Thymus (tissue), 11 donors: ENCODE results near the gene TNNC2. TPM values are rescaled to one million over a fixed set of nuclear protein-coding genes. Genes with fewer than 3 reads are reported as not detected.

Experiments
- DNase-seq, 9 donors: peaks; one replicate each; pipeline ENCODE4 v3.0.0-alpha.2; 2013; ENCODE audit warnings: low spot score in 9 of 9, low read depth in 6 of 9, missing footprints in 1 of 9
- H3K27ac ChIP-seq, 2 donors: one replicate each; pipeline ENCODE4 v1.5.1; 2013; ENCODE audit warnings: control low read depth in 1 of 2, low read depth in 1 of 2, low read length in 1 of 2, mild to moderate bottlenecking in 1 of 2, moderate library complexity in 1 of 2
- H3K27me3 ChIP-seq, 2 donors: one replicate each; pipeline ENCODE4 v1.5.1; 2013; ENCODE audit warnings: low read length in 1 of 2; ENCODE audit not compliant: control insufficient read depth in 2 of 2, insufficient read depth in 1 of 2
- H3K36me3 ChIP-seq, 2 donors: one replicate each; pipeline ENCODE4 v1.5.1; 2013; ENCODE audit warnings: low read length in 1 of 2, mild to moderate bottlenecking in 1 of 2, moderate library complexity in 1 of 2; ENCODE audit not compliant: control insufficient read depth in 2 of 2, insufficient read depth in 2 of 2
- H3K4me1 ChIP-seq, 2 donors: one replicate each; pipeline ENCODE4 v1.5.1; 2013; ENCODE audit warnings: low read length in 2 of 2; ENCODE audit not compliant: control insufficient read depth in 2 of 2, insufficient read depth in 2 of 2
- H3K4me3 ChIP-seq, 2 donors: one replicate each; pipeline ENCODE4 v1.5.1; 2013; ENCODE audit warnings: low read length in 2 of 2, control low read depth in 1 of 2, mild to moderate bottlenecking in 1 of 2
- H3K9me3 ChIP-seq, 2 donors: one replicate each; pipeline ENCODE4 v1.5.1; 2013; ENCODE audit warnings: low read length in 1 of 2, mild to moderate bottlenecking in 1 of 2; ENCODE audit not compliant: control insufficient read depth in 2 of 2, insufficient read depth in 1 of 2
- WGBS: extraction: QIAGEN DNeasy Blood & Tissue Kit; methylation state at CpG from one replicate; pipeline ENCODE4 v1.1.7; 2013; 5-methylcytosine and 5-hydroxymethylcytosine counted together
- polyA plus RNA-seq: library from polyadenylated mRNA; stranded (reverse); fragments of 200-250 nt; gene quantifications from one replicate; pipeline ENCODE4 v1.2.3, GENCODE V29; 2013
- total RNA-seq: library from RNA; stranded (reverse); fragments of 120-200 nt; gene quantifications from one replicate; pipeline ENCODE4 v1.2.4, GENCODE V29; 2013
- donor health status: healthy.

Gene TNNC2
- total and polyA plus RNA-seq, 2 donors = 2.4 to 12.6 TPM

DNA sequence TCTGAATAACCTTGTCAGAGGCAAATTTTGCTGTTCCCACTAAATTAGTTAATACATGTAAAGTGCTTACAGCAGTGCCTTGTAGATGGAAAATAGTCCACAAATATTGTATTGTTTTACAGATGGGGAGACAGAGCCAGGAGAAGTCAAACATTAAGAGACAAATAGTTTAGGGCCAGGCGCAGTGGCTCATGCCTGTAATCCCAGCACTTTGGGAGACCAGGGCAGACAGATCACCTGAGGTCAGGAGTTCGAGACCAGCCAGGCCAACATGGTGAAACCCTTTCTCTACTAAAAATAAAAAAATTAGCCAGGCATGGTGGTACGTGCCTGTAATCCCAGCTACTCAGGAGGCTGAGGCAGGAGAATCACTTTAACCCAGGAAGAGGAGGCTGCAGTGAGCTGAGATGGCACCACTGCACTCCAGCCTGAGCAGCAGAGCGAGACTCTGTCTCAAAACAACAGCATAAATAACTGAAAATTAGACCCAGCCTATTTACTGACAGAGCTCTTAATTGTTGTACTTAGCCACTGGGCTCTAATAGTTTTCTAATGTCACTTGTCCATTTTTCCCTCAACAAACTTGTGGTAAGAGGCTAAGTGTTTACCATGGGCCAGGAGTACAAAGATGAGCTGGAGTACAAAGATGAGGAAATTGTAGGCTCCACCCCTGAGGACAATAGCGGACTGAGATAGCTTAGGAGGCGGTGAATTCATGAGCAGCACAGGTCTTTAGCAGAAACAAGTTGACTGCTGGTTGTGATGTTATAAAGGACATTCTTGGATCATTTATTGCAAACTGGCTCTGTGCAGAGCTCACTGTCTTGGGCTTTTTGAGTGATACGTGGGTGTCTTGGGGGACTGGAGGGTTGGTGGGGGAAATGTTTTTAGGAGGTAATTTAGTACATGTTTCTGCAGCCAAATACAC lies 36.7 kb upstream of the TNNC2 start:
- Histone ChIP-seq H3K9me3 (no peaks in the 10 kb centered on the region), H3K36me3 (no peaks in the 10 kb centered on the region), H3K4me1 (peaks cover 0 to 2% of the 10 kb centered on the region in 2 donors), H3K27ac (no peak overlapping the region), H3K27me3 (no peaks in the 10 kb centered on the region), H3K4me3 (no peak overlapping the region)
- DNase-seq = no peak
- WGBS = 98% methylated on average over 7 of the region's 7 CpGs

DNA sequence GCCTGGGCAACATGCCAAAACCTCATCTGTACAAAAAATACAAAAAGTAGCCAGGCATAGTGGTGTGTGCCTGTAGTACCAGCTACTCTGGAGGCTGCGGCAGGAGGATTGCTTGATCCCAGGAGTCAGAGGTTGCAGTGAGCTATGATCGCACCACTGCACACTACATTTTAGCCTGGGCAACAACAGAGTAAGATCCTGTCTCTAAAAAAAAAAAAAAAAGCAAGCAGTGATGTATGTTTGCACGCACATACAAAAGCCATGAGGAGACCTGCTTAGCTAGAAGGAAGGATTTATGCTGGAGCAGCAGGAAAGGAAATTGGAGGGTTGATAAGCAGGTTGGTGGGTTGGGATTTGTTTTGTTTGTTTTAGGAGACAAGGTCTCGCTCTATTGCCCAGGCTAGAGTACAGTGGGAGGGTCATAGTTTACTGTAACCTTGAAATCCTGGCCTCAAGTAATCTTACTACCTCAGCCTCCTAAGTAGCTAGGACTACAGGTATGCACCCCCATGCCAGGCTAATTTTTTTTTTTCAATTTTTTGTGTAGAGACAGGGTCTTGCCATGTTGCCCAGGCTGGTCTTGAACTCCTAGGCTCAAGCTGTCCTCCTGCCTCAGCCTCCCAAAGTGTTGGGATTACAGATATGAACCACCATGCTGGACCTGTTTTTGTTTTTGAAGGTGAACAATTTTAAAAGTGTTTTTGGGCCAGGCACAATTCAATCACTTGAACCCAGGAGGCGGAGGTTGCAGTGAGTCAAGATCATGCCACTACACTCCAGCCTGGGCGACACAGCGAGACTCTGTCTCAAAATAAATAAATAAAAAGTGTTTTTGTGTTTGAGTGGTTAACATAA lies 34.3 kb upstream of the TNNC2 start:
- Histone ChIP-seq H3K4me1 (peaks cover 10 to 13% of the 10 kb centered on the region in 2 donors), H3K27me3 (no peaks in the 10 kb centered on the region), H3K4me3 (no peak overlapping the region), H3K27ac (no peak overlapping the region), H3K9me3 (no peaks in the 10 kb centered on the region), H3K36me3 (no peaks in the 10 kb centered on the region)
- no peak for DNase-seq
- WGBS = 97% methylated on average over 7 of the region's 7 CpGs

DNA sequence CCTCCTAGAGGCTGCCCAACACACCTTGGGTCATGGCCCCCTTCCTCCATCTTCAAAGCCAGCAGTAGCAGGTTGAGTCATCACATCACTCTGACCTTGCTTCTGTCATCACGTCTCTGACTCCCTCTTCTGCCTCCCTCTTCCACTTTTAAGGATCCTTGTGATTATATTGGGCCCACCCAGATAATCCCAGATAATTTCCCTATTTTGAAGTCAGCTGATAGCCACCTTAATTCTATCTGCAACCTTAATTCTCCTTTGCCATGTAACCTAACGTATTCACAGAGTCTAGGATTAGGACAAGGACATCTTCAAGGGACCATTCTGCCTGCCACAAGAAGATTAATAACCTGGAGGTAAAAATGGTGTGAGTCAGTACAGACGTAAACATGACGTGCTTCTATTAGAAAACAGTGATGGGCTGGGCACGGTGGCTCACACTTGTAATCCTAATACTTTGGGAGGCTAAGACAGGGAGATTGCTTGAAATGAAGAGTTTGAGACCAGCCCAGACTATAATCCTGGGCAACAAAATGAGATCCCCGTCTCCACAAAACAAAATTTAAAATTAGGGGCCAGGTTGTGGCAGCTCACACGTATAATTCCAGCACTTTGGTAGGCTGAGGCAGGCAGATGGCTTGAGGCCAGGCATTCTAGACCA lies 33.6 kb upstream of the TNNC2 start:
- peaks cover 18 to 20% of the 10 kb centered on the region in 2 donors for H3K4me1 ChIP-seq
- no peak overlapping the region for H3K27ac ChIP-seq
- WGBS = 90% methylated on average over 7 of the region's 7 CpGs
- H3K27me3 ChIP-seq = no peaks in the 10 kb centered on the region
- DNase-seq = no peak
- H3K36me3 ChIP-seq = no peaks in the 10 kb centered on the region
- H3K4me3 ChIP-seq = no peak overlapping the region
- H3K9me3 ChIP-seq = no peaks in the 10 kb centered on the region

DNA sequence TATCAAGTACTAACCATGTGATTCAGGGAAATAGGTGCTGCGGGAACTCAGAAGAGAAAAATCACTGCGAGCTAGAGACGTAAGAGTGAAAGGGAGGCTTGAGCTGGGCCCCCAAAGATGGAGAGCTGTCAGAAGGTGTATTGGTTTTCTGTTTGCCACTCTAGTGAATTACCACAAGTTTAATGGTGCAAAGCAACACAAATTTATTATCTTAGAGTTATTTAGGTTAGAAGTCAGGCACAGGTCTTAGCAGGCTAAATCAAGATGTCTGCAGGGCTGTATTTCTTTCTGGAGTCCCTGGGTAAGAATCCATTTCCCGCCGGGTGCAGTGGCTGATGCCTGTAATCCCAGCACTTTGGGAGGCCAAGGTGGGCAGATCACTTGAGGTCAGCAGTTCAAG lies 32.8 kb upstream of the TNNC2 start:
- DNase-seq = no peak
- WGBS = 98% methylated on average over 5 of the region's 5 CpGs
- H3K4me1 ChIP-seq = peaks cover 19 to 21% of the 10 kb centered on the region in 2 donors

DNA sequence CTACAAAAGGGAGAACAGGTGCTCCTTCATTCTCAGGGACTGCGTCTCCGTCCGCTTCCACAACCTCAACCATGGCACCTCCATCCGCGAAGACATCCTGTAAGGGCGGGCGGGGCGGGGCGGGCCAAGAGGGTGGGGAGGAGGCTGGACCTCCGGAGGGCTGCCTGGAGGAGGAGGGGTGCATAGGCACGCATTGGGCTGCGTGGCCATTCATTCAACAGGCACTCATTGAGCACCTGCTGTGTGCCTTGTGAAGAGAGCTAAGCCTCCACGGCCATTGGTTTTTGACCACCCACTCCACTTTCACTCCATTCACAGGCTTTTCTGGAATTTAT lies 30.7 kb upstream of the TNNC2 start:
- 13% methylated on average over 13 of the region's 13 CpGs for WGBS
- Histone ChIP-seq H3K4me3 (peak overlapping the region; percentile 93 to 97), H3K36me3 (peaks cover 4 to 5% of the 10 kb centered on the region in 2 donors), H3K27ac (peak overlapping the region; percentile 88 to 95), H3K27me3 (no peaks in the 10 kb centered on the region), H3K9me3 (no peaks in the 10 kb centered on the region), H3K4me1 (peaks cover 21 to 23% of the 10 kb centered on the region in 2 donors)
- DNase-seq = no peak

More for the DNA sequence above, 32.8 kb upstream of the TNNC2 start:
- no peaks in the 10 kb centered on the region for H3K27me3 ChIP-seq
- H3K36me3 ChIP-seq = peaks cover under 1 to 2% of the 10 kb centered on the region in 2 donors
- no peak overlapping the region for H3K4me3 ChIP-seq
- no peaks in the 10 kb centered on the region for H3K9me3 ChIP-seq
- H3K27ac ChIP-seq = no peak overlapping the region

DNA sequence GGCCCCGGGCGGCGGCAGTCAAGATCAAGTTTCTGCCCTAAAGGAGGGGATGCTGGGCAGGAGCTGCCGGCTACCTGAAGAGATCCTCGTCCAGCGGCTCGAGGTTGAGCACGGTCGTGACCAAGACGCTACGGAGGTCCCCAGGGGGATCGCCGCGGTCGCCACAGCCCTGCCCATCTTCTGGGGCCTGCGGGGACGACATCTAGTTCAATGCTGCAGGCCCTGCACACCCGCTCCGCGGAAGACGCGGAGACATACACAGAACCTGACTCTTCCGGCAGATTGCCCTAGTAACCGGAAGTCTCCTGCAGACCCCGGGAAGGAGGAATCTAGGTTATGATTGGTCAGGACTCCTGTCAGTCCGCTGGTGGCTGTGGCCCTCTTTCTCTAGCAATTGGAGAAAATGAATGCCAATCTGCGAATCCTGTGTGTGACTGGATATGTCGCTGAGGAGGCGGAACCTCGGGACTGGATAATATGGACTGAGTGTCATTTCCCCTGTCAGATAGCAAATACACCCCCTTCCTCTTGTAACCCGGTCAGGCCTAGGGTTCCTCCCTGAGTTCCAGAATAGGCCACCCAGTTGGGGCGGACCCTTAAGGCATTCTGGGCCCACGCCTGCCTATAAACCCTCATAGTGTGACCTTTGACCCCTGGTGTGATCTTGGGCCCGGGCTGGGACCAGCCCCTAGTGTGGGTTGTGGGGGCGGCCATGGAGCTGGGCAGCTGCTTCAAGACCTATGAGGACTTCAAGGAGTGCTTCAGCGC lies 30.2 kb upstream of the TNNC2 start, which contains the start of the genes ACOT8 and ZSWIM3:
Gene ACOT8, minus strand, starts transcription at position 279 of the 768 bp plus-strand sequence. Its CDS starts 77 bp downstream, at position 202.
Gene ZSWIM3, plus strand, starts transcription at position 501 of the 768 bp plus-strand sequence. Its CDS starts 212 bp downstream, at position 713.
- Histone ChIP-seq H3K4me1 (peaks cover 21 to 23% of the 10 kb centered on the region in 2 donors), H3K9me3 (no peaks in the 10 kb centered on the region), H3K4me3 (peak within 1 kb of the TSS; percentile 93 to 97), H3K27me3 (no peaks in the 10 kb centered on the region), H3K36me3 (peaks cover 5 to 6% of the 10 kb centered on the region in 2 donors), H3K27ac (peak within 1 kb of the TSS; percentile 88 to 95)
- DNase-seq = peak; percentile 99 to 100 (median 100)
- WGBS = under 1% methylated on average over 36 of the region's 36 CpGs

DNA sequence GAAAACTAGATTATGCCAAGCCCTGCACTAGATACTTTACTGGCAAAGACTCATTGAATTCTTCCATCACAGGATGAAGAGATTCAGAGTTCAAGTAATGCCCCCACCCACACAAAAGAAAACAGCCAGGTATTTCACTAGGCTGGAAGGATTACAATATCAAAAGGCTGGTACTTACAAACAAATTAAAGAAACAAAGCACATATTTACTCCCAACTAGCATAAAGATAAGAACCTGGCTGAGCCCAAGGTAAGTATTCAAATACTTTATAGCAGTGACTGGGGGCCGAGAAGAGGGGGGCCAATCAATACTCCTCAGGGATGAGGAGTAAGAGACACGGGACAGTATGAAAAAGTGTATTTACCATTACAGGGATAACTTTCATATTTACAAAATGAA lies 26.4 kb upstream of the TNNC2 start:
- Histone ChIP-seq H3K36me3 (peaks cover 14 to 22% of the 10 kb centered on the region in 2 donors), H3K27me3 (no peaks in the 10 kb centered on the region), H3K9me3 (no peaks in the 10 kb centered on the region), H3K4me1 (peaks cover 16 to 22% of the 10 kb centered on the region in 2 donors), H3K4me3 (no peak overlapping the region), H3K27ac (no peak overlapping the region)
- WGBS = 98% methylated on average over 2 of the region's 2 CpGs
- DNase-seq = no peak

DNA sequence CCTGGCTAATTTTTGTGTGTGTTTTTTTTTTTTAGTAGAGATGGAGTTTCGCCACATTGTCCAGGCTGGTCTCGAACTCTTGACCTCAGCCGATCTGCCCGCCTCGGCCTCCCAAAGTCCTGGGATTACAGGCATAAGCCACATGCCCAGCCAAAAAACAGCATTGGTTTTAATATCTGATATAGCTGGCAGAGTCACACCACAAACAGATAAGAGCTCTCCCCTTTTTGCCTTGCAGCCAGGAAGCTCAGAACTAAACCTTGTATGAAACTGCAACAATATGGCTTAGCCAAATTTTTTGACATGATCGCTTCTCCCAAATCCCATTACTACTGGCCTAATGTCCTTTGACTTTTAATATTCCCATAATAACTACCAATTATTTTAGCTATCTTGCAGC lies 25.2 kb upstream of the TNNC2 start:
- 99% methylated on average over 6 of the region's 6 CpGs for WGBS
- no peaks in the 10 kb centered on the region for H3K27me3 ChIP-seq
- peaks cover 10 to 15% of the 10 kb centered on the region in 2 donors for H3K4me1 ChIP-seq
- H3K4me3 ChIP-seq = no peak overlapping the region
- H3K9me3 ChIP-seq = no peaks in the 10 kb centered on the region
- H3K36me3 ChIP-seq = peaks cover 17 to 33% of the 10 kb centered on the region in 2 donors
- no peak overlapping the region for H3K27ac ChIP-seq
- no peak for DNase-seq
